GM19025 (cell line): ENCODE measurements around the gene SLC6A1.

Experiments
- ATAC-seq: cut with Tn5 transposase; IDR thresholded peaks from one replicate; pipeline ENCODE4 v1.9.1; 2021; ENCODE audit warnings: mild to moderate bottlenecking, low read depth, moderate library complexity; ENCODE audit not compliant: unreplicated experiment

SLC6A1 gene

DNA sequence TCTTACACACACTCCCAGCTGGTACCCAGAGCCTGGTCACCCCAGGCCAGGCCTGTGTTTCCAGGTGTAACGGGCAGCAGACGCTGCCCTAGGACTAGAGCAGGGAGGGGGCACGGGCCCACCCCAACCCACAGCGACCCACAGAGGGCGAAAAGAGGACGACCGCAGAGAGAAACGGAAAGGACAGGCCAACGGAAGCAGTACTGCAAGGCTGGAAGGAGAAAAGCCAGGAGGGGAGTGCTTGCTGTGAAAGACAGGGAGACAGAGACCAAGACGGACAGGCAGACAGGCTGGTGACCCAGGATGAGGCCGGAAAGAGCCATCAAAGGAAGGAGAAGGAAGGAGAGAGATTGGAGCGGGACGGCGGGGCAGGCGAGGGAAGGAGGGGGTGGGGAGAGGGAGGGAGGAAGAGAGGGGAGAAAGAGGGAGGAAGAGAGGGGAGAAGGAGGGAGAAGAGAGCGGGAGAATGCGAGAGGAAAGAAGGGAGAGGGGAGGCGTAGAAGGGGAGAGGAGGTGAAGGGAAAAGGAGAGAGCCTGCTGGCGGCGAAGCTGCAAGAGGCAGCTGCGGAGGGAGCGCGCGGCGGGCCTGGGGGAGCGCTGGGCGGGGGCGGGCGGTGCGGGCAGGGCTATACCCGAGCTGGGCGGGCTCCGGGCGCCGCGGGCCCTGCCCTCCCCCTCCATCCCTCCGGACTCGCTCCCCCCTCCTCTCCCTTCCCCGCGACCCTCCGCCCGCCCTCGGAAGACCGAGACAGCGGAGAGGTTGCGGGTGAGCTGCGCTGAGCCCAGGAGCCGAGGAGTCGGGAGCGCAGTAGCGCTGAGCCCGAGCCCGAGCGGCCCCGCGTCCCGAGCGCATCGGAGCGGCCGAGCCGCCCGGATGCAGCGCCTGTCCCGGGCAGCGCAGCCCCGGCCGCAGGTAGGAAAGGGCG is at the start of gene SLC6A1:
Gene SLC6A1 (plus strand): TSS at position 732 of the 926 bp plus-strand sequence. CDS start 24,464 bp downstream, outside the sequence.
- no peak for ATAC-seq

DNA sequence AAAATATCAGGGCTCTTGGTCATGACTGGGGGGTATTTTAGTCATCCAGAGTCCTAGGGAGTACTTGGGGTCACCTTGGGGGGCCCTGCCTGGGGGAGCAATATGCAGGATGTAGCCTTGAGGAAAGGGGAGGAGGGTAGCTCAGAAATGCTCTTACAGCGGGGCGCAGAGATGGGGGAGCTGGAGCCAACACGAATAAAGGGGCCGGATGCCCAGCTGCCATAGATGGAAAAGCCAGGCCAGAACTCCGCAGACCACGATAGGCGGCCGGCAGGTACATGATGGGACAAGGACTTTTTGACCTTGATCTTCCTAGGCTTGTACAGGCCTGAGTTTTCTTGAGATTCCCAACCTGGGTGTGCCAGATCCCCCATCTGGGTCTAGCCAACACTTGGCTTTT is 47.7 kb upstream of the SLC6A1 start:
- no peak for ATAC-seq

DNA sequence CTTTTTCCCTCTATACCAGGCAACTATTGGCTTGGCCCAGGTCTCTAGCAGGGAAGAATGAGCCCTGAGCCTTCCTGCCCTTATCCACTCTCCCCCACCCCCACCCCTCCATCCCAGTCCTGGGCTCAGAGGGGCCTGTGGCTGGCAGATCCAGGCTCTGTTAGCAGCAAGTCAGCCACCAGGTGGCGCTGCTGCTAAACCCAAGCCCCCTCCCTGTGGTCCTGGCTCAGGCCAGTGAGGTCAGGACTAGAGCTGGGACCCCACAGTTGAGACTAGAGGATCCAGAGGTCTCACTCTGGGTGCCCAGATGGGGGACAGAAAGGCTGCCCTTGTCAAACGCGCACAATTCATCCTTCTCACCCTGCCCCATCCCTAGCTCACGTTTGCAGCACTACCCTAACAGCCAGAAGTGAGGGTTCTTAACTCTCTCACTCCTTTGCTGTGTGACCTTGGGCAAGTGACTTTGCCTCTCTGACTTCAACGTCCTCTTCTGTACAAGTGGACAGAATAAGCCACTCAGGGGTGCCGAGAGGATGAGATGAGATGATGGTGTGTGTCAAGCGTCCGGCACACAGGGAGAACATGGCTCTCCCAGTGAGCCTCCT is 46.8 kb upstream of the SLC6A1 start:
- no peak for ATAC-seq

DNA sequence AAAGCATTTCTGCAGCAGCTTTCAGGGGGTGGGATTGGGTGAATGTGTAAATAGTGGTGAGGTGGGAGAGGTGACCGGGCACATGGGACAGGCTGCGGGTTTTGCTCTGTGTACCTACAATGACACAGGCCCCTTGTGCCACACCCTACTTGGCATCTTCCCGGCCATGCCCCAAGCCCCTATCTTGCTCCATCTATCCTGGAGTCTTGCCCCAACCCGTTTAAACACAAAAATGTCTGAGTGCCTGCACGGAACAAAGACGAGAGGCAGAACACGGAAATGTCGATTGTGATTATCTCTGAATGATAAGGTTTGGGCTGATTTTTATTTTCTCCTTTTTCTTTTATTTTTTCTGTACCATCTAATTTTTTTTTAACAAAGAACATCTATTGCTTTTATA is 46.0 kb upstream of the SLC6A1 start:
- no peak for ATAC-seq

DNA sequence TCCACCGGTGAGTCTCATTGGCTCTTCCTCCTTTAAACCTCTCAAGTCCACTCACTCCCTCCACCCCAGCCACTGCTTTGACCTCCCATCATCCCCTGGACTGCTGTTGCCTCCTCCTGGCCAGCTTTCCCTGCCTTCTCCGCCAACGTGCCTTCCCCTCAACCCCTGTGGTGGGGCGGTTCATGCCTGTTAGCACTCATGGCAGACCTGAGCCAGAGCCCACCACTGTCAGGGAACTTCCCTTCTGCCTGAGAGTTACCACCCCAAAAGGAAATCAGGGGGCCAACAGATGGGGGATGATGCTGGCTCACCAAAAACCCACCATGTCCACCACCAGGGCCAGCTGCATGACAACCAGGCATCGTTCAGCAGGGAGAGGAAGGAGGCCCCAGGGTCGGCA is 44.2 kb upstream of the SLC6A1 start:
- no peak for ATAC-seq

DNA sequence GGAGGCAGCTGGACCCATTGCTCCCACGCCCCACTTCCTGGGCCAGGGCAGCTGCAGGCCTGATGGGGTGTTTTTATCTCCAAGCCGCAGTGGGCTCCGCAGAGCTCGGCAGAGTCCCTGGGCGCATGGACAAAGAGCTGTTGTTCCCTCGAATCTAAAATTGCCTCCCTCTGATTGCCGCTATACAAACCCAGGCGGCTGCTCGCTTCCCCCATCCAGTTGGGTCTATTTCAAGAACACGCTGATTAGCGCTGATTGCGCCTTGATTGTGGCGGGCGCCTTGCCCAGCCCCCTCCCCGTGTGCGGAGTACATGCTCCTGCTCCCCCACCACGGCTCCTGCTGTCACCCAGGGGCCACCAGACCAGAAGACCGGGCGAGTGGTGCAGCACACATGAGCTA is 43.4 kb upstream of the SLC6A1 start:
- no peak for ATAC-seq

DNA sequence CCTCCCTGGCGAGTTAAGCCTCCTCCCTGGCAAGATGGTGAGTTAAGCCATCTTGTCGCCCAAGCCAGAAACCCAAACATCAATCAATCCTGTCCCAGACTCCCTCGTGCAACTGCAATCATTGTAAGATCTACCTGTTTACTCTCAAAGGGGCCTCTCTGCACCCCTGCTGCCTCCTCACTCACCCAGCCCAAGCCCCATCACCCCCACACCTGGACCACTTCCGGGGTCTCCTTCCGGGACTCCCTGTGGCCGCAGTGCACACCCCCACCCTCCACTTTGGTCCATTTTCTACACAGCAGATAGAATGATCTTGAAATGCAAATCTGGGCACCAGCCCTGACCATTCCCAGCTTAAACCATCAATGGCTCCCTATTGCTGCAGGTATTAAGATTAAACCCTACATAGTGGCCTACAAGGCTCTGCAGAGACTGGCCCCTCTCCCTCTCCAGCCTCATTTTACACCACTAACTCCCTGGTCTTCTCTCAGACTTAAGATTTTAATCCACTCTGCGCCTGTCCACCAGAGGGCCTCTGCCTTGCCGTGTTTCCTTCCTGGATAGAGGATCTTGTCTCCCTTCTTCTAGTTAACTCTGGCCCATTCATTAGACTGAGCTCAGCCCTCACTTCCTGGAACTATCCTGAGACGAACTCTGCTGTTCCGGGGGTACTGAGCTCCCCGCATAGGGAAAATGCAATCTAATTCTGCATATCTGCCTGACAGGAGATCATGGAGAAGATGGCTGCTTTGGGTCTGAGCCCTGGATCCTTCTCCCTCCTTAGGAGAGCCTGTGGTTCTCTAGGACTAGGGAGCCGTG is 41.9 kb upstream of the SLC6A1 start:
- ATAC-seq = no peak

DNA sequence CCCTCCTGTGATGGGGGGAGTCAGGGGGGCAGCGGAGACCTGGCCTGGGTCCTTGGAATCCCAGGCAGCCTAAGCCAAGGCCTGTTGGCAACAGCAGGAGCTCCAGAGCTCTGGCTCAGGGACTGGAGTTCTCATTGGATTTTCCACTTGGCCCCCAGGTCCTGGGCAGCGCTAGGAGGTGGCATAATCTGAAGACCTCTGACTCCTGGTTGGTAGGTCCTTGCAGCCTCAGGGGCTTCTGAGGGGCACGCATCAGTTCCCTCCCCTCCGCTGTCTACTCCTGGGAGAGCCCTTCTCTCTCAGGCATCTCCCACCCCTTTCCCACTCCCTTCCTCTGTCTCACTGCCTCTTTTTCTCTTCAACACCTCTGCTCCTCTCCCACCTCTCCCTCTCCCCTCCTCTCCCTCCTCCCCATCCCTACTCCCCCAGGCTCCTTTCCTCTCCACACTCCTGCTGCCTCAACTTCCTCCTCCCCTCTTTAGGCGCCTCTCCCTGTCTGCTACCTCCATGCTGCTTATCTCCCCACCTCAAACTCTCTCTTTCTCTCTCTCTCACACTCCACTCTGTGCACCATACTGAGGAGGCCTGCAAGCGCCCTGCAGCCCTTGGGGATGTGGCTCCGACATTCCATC is 41.1 kb upstream of the SLC6A1 start:
- ATAC-seq = no peak

DNA sequence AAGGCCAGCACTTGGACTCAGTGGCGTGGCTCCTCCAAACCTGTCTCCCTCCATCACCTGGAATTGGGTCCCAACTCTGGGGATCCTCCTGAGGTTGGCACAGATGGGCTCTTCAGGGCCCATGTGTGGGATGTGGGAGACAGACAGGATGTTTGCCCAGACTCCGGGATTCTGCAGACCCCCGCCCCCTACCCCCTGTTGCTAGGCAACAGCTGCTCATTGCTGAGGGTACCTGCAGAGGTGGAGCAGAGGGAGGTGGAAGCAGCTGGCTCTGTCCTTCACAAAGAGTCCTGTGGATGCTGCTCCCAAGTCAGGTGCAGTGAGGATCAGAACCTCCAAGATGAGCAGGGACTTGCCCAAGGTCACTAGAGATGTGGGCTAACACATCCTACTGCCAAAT is 40.0 kb upstream of the SLC6A1 start:
- ATAC-seq = no peak

DNA sequence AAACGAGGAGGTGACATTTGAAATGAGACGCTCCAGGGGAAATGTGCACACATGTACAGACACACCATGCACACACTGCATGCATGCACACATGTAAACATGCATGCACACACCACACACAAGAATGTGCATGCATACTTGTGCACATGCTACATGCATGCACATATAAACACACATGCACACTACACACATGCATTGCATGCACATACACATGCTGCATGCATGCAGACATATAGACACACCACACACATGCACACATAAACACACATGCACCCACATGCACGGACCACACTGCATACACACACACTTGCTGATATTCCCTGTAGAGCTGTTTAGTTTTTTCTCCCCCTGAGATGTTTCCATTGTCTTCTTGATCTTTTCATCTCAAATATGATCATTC is 37.8 kb upstream of the SLC6A1 start:
- ATAC-seq = no peak

DNA sequence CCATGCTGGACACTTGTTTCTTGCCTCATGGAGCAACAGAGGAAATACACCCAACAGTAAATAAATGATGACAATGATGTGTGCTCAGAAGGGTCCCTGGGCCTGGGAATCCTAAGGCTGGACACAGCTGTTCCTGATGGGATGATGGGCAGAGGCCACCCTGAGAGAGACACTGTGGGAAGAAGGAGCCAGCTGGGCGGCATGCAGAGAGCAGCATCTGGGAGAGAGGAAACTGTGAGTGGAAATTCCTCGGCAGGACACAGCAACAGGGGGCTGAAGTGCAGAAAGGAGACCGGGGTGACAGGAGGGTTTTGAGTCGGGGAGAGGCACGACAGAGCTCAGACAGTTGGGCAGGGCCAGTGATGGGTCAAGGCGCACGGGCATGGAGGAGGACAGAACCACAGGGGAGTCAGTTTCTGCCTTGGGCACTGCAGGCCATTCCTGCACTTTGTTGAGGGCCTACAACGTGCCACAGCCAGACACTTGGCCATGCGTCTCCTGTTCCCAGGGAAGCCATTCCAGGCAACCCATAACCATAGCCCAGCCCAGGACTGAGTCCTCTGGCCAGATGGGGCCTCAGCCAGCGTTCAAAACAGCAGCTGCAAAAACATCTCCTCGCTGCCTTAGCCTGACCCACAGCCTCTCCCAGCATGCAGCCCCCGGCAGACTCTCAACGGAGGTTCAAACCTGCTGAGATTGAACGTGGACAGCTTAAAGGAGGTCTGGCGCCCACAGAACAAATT is 36.7 kb upstream of the SLC6A1 start:
- ATAC-seq = no peak

DNA sequence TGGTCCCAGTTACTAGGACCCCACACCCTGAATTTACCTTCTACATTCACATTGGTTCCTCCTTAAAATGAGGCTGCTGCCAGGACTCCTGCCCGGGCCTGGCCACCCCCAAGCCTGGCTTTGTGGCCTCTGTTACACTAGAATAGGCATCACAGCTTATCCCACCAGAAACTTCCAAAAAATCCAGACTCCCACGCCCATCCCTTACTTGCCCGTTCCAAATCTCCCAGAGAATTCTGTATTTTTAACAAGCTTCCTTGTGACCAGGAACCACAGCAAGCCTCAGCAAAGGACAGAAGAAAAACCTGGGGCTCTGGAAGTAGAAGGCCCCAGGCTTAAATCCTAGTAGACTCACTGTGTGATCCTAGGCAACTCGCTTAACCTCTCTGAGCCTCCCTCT is 36.0 kb upstream of the SLC6A1 start:
- ATAC-seq = no peak

DNA sequence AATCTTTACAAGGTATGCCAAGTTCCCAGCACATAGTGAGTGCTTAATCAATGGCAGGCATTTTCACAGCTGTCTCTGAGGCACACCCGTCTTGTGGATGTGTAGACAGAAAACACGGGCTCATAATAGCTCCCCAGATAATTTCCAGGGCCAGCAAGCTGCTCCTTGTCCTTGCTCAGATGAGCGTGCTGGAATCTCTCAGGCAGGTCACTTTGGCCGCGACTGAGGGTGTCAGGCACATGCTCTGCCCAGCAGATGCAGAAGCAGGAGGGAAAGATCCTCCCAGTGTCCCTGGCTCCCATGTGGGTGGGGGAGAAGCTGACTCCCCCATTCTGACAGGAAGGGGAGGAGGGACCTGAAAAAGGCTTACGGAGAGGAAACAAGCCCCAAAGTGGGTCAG is 35.6 kb upstream of the SLC6A1 start:
- ATAC-seq = no peak

DNA sequence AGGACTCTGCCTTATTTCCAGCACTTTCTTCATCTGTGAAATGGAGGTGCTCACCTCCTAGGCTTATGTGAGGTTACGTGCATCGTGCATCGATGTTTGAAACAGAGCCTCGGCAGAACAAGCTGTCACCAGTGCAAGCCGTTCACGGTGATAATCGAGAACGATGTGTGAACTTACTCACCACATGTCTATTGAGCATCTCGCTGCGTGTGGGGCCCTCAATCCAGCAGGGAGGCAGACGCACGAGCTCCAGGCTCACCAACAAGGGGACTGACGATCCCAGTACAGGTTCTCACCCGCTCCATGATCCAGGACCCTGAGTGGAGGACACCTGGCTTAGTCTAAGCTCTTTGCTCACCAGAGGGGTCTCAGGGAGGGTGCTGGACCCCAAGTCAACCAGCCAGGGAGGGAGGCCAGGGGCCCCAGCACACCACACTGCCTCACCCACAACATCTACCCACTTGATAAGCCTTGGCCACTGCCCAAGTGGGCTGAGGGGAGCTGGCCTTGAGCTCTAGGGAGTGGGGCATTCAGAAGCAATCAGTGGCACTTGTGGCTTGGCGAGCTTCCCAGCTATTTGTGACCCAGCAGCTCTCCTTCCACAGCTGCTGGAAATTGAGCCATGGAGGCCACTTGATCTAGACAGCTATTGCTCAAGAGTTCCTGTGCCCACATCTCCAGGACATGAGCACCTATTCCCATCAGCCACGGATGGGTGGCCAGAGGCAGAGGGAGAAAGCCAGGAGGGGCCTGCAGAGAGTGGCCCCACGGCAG is 34.4 kb upstream of the SLC6A1 start:
- ATAC-seq = no peak

DNA sequence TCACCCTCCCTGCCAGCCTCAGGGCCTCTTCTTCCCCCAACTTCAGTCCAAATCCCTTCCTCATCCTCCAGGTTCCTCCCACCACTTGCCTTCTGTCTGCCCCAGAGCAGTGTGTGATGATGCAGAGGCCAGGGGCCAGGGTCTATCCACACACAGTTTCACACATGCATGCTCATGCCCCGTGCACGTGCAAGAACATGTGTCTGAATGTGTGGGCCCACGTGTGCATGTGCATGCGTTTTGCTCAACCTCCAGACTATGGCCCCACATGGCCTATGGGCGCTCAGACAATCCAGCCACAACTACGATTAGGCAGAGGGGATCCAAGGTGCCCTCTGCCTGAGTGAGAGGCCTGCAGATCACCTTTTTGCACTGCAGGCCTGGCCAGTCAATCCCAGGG is 32.3 kb upstream of the SLC6A1 start:
- ATAC-seq = no peak

DNA sequence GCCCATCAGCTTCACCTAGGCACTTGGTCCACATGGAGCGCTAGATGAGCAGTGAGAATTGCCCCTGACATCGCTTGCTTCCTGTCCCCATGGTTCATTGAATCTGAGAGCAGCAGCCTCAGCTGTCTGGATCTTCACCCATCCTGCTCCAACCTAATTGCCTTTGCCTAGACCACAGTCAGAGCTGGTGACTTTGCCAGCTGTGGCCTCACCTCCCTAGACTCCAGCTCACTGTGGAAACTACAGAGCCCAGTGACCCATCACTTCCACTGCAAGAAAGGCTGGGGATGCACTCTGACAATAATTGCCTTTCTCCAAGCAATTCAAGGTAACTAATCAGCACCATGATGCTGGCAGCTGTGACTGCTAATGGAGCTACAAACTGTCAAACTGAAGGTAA is 30.6 kb upstream of the SLC6A1 start:
- ATAC-seq = no peak

DNA sequence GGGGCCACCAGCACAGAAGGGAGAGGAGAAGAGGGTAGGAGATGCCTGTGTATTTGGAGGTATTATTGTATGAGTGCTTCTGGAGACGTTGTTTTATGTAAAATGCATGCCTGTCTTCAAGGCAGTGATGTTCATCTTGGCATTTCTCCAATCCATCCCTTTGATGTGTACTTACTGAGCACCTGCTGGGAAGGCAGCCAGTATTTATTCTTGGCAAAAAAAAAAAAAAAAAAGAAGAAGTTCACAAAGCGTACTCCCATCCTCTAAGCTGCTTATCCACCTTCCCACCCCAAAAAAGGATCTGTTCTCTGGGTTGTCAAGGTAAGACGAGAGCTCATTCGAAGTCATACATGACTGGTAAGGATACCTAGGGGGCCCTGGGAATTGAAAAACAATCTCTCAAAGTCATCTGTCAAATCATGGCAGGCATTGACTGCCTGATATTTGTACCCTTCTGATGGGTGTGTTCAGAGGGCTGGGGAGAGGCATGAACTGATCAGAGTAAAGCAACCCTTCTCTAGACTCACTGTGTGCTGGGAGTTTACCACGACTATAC is 30.0 kb upstream of the SLC6A1 start:
- ATAC-seq = no peak

DNA sequence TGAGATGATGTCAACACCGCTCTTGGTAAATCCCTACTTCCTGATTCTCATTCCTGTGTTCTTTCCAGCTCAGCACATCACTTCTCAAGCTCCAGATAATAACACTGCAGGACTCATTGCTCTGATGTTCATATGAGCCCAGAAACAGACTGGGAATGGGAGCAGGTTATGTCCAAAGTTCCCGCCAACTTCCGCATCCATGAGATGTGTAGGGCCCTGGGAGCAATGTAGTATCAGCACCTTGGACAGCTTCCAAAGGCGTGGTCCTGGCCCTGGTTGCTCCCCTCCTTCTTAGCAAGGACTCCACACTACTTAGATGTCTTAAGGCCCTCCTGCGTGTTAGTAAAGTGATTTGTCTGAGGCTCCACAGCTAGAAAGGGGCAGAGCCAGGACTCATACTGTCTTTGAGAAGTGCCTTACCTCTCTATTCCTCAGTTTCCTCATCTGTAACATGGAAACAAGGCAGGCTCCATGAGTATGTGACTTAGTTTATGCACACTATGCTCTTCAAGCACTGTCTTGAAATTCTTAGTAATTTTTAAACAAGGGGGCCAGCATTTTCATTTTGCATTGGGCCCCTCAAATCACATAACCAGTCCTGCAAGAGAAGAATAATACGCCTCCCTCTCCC is 27.9 kb upstream of the SLC6A1 start:
- no peak for ATAC-seq

DNA sequence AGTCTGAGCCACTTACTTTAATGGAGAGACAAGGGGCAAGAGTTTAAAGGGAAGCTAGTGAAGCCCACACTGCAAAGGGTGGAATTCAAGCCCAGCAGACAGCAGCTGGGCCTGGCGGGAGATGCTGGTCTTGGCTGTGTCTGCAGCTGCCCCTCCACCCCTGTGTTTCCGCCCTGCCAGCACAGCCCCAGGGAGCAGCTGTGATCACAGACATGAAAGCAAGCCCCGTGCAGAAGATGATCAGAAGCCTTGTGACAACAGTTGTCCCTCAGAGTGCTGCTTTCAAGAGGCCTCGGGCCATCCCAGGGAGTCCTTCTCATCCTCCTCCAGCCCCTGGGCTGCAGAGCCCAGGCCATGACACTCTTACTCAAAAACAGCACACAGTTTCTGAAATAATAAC is 24.1 kb upstream of the SLC6A1 start:
- no peak for ATAC-seq
